ENCODE results near the gene HAGHL.

Gene HAGHL

GRCh38 chr16:778909-779527 is 52.1 kb downstream of the HAGHL start:
- ChIA-PET POLR2A (interaction anchor here (1.6 kb wide), 1 partner anchor 9 kb away, joined by 5 read pairs; the partner anchor contains the start of genes CHTF18 and RPUSD1), CTCF (no interaction called here)

More at GRCh38 chr16:778909-779527, 52.1 kb downstream of the HAGHL start:
- 0 out of 2 replicates have a peak, but pooled peaks have one; percentile 19 for TF ChIP-seq ZNF664 (tag by site-specific recombination; IDR thresholded peaks at IDR 0.05)
- TF ChIP-seq MYNN (tag by site-specific recombination; IDR thresholded peaks at IDR 0.05; ENCODE audit: borderline replicate concordance) = no peak
- TF ChIP-seq ZNF660 (tag by site-specific recombination; IDR thresholded peaks at IDR 0.05) = no peak
- TF ChIP-seq ZFHX2 (tag by site-specific recombination; conservative IDR thresholded peaks at IDR 0.05) = no peak
- TF ChIP-seq ZNF580 (tag by site-specific recombination; IDR thresholded peaks at IDR 0.05) = peak; percentile 76; the same call in 1 of the 2 replicates
- TF ChIP-seq ZNF26 (tag by site-specific recombination; IDR thresholded peaks at IDR 0.05) = no peak
- TF ChIP-seq FEZF1 (tag by site-specific recombination; IDR thresholded peaks at IDR 0.05) = no peak
- no peak for TF ChIP-seq ZNF701 (tag by site-specific recombination; IDR thresholded peaks at IDR 0.05)
- no peak for TF ChIP-seq ZNF791 (tag by site-specific recombination; IDR thresholded peaks at IDR 0.05)
- no peak for TF ChIP-seq ZNF324 (tag by site-specific recombination; IDR thresholded peaks at IDR 0.05)
- no peak for TF ChIP-seq ZNF239 (tag by site-specific recombination; IDR thresholded peaks at IDR 0.05)
- TF ChIP-seq ATF2 (tag by site-specific recombination; IDR thresholded peaks at IDR 0.05; ENCODE audit: low read depth) = no peak
- TF ChIP-seq ZNF558 (tag by site-specific recombination; IDR thresholded peaks at IDR 0.05) = no peak
- TF ChIP-seq ZNF202 (tag by site-specific recombination; IDR thresholded peaks at IDR 0.05; ENCODE audit: borderline replicate concordance) = no peak
- TF ChIP-seq MEIS1 (CRISPR knock-in tag; IDR thresholded peaks at IDR 0.05; ENCODE audit: borderline replicate concordance) = no peak
- TF ChIP-seq ZNF596 (tag by site-specific recombination; IDR thresholded peaks at IDR 0.05) = no peak
- TF ChIP-seq ZBTB20 (tag by site-specific recombination; IDR thresholded peaks at IDR 0.05) = no peak
- TF ChIP-seq ZNF366 (tag by site-specific recombination; conservative IDR thresholded peaks at IDR 0.05) = peak; percentile 98
- TF ChIP-seq OVOL3 (tag by site-specific recombination; IDR thresholded peaks at IDR 0.05) = no peak
- TF ChIP-seq ZNF10 (tag by site-specific recombination; IDR thresholded peaks at IDR 0.05) = no peak
- no peak for TF ChIP-seq SP3 (tag by site-specific recombination; IDR thresholded peaks at IDR 0.05)
- TF ChIP-seq ZNF24 (tag by site-specific recombination; IDR thresholded peaks at IDR 0.05) = peak; percentile 100
- no peak for TF ChIP-seq ZSCAN18 (tag by site-specific recombination; IDR thresholded peaks at IDR 0.05)
- no peak for TF ChIP-seq KLF7 (tag by site-specific recombination; IDR thresholded peaks at IDR 0.05; ENCODE audit: borderline replicate concordance)
- no peak for TF ChIP-seq ZNF138 (tag by site-specific recombination; IDR thresholded peaks at IDR 0.05; ENCODE audit: borderline replicate concordance)
- no peak for TF ChIP-seq HOXC10 (CRISPR knock-in tag; IDR thresholded peaks at IDR 0.05)
- no peak for TF ChIP-seq ZNF529 (tag by site-specific recombination; IDR thresholded peaks at IDR 0.05; ENCODE audit: insufficient replicate concordance)
- no peak for TF ChIP-seq ZBTB17 (tag by site-specific recombination; IDR thresholded peaks at IDR 0.05)
- no peak for TF ChIP-seq ZNF140 (tag by site-specific recombination; IDR thresholded peaks at IDR 0.05)
- peak; percentile 100 for TF ChIP-seq PRDM1 (tag by site-specific recombination; IDR thresholded peaks at IDR 0.05)
- TF ChIP-seq ZNF747 (tag by site-specific recombination; IDR thresholded peaks at IDR 0.05) = no peak
- no peak for TF ChIP-seq ZNF404 (tag by site-specific recombination; IDR thresholded peaks at IDR 0.05)
- TF ChIP-seq IKZF3 (tag by site-specific recombination; IDR thresholded peaks at IDR 0.05) = no peak
- TF ChIP-seq ZSCAN16 (tag by site-specific recombination; IDR thresholded peaks at IDR 0.05) = peak; percentile 85; the same call in 1 of the 2 replicates
- H3K4me3 ChIP-seq (ENCODE audit: low read depth, low read length) = no peak overlapping the region
- no peak overlapping the region for H3K27ac ChIP-seq (ENCODE audit: extremely low read depth, low read depth, low read length)
- no peaks in the 10 kb centered on the region for H3K9me3 ChIP-seq (ENCODE audit: control insufficient read depth, insufficient read depth, low read depth, low read length)
- H3K36me3 ChIP-seq (ENCODE audit: control insufficient read depth in 2 of 2, insufficient read depth in 1 of 2, low read length in 2 of 2) = no peaks in the 10 kb centered on the region
- H3K4me1 ChIP-seq (ENCODE audit: control insufficient read depth, insufficient read depth, low read length) = no peaks in the 10 kb centered on the region

All from HEK293 (cell line).